Measurements from ENCODE around the gene SUN5. TPM values are rescaled to one million over a fixed set of nuclear protein-coding genes. Genes with fewer than 3 reads are reported as not detected.

SUN5 gene
- total RNA-seq, 4 donors from 2014 or later, result not detected

- Histone ChIP-seq H3K27ac (no peak overlapping the region), H3K4me3 (no peak overlapping the region), H3K36me3 (no peaks in the 10 kb centered on the region), H3K27me3 (no peaks in the 10 kb centered on the region), H3K9me3 (no peaks in the 10 kb centered on the region), H3K4me1 (no peaks in the 10 kb centered on the region)
- intact Hi-C loops (cut with DNase I; ENCODE audit: low total_unique reads), result no loop called here
- no peak for DNase-seq
- TF ChIP-seq POLR2A (IDR thresholded peaks at IDR 0.05), result no peak
- no peak for TF ChIP-seq CTCF (IDR thresholded peaks at IDR 0.05)
Measured at GRCh38 chr20:33034901-33035492, 30.8 kb upstream of the SUN5 start.

- Histone ChIP-seq H3K36me3 (no peaks in the 10 kb centered on the region), H3K27me3 (no peaks in the 10 kb centered on the region), H3K4me3 (no peak overlapping the region), H3K9me3 (no peaks in the 10 kb centered on the region), H3K4me1 (no peaks in the 10 kb centered on the region), H3K27ac (no peak overlapping the region)
- no peak for TF ChIP-seq CTCF (IDR thresholded peaks at IDR 0.05)
- no peak for TF ChIP-seq POLR2A (IDR thresholded peaks at IDR 0.05)
- intact Hi-C loops (cut with DNase I; ENCODE audit: low total_unique reads), result no loop called here
- DNase-seq, result no peak
Measured at GRCh38 chr20:33034115-33034514, 29.9 kb upstream of the SUN5 start.

- no peaks in the 10 kb centered on the region for H3K27me3 ChIP-seq
- no peaks in the 10 kb centered on the region for H3K9me3 ChIP-seq
- no peak for DNase-seq
- H3K27ac ChIP-seq, result no peak overlapping the region
- TF ChIP-seq CTCF (IDR thresholded peaks at IDR 0.05), result no peak
- no peaks in the 10 kb centered on the region for H3K4me1 ChIP-seq
- no peaks in the 10 kb centered on the region for H3K36me3 ChIP-seq
- intact Hi-C loops (cut with DNase I; ENCODE audit: low total_unique reads), result no loop called here
- no peak overlapping the region for H3K4me3 ChIP-seq
Measured at GRCh38 chr20:33033381-33033780, 29.1 kb upstream of the SUN5 start.

- Histone ChIP-seq H3K27me3 (no peaks in the 10 kb centered on the region), H3K4me1 (no peaks in the 10 kb centered on the region), H3K4me3 (no peak overlapping the region), H3K9me3 (no peaks in the 10 kb centered on the region), H3K27ac (no peak overlapping the region), H3K36me3 (no peaks in the 10 kb centered on the region)
- TF ChIP-seq CTCF (IDR thresholded peaks at IDR 0.05) (no peak), POLR2A (IDR thresholded peaks at IDR 0.05) (no peak)
- no peak for DNase-seq
- intact Hi-C loops (cut with DNase I; ENCODE audit: low total_unique reads), result no loop called here
Measured at GRCh38 chr20:33032555-33032954, 28.3 kb upstream of the SUN5 start.

- Histone ChIP-seq H3K9me3 (no peaks in the 10 kb centered on the region), H3K27ac (no peak within 1 kb of the TSS), H3K36me3 (no peaks in the 10 kb centered on the region), H3K4me1 (no peaks in the 10 kb centered on the region), H3K27me3 (no peaks in the 10 kb centered on the region), H3K4me3 (no peak within 1 kb of the TSS)
- DNase-seq, result no peak
- no peak for TF ChIP-seq POLR2A (IDR thresholded peaks at IDR 0.05)
- no peak for TF ChIP-seq CTCF (IDR thresholded peaks at IDR 0.05)
- intact Hi-C loops (cut with DNase I; ENCODE audit: low total_unique reads), result no loop called here
Measured at GRCh38 chr20:33031531-33031930, 27.3 kb upstream of the SUN5 start, which contains the start of gene BPIFB6. Gene BPIFB6, plus strand, starts transcription at chr20:33031648. Its CDS starts 0 bp downstream, at chr20:33031648.

Data from uterus (tissue), 4 donors.